CD4-positive, alpha-beta T cell (primary cell): ENCODE results near the gene COL20A1. TPM values are rescaled to one million over a fixed set of nuclear protein-coding genes. Genes with fewer than 3 reads are reported as not detected.

Experiments
- ATAC-seq: fragments of 200-7000 bp; cut with Tn5 transposase; one replicate; pipeline ENCODE4 v1.10.0; 2022; ENCODE audit warnings: mild to moderate bottlenecking; ENCODE audit not compliant: poor library complexity
- CTCF ChIA-PET: fragments of 350-600 bp; sonication (Branson Sonifier 250); formaldehyde crosslinking; loops from one replicate; lab custom pipeline; 2021; ENCODE audit warnings: antibody characterized with exemption, inconsistent platforms; lab: Charles Lee
- POLR2A ChIA-PET: fragments of 350-600 bp; sonication (Branson Sonifier 250); formaldehyde crosslinking; loops from one replicate; lab custom pipeline; 2021; ENCODE audit warnings: antibody characterized with exemption, inconsistent platforms; lab: Charles Lee
- DNase-seq, 14 experiments: peaks; one replicate each; pipeline ENCODE4 v3.0.0-alpha.2; 2013 to 2020; ENCODE audit warnings: mixed read lengths in 2 of 14
- H3K27ac ChIP-seq, 2 donors: one replicate each; pipeline versions ENCODE4 v1.5.1 to v1.7.0; 2013; ENCODE audit warnings: low read length in 2 of 2, low read depth in 1 of 2, mild to moderate bottlenecking in 1 of 2
- H3K27me3 ChIP-seq, 2 experiments: 1 replicate in 1 of 2; 2 replicates in 1 of 2; pipeline versions ENCODE4 v1.6.1 to v1.7.0; 2013; ENCODE audit warnings: low read length in 2 of 2, control low read depth in 1 of 2, mild to moderate bottlenecking in 1 of 2, moderate library complexity in 1 of 2; ENCODE audit not compliant: insufficient read depth in 2 of 2, control insufficient read depth in 1 of 2
- H3K36me3 ChIP-seq: one replicate; pipeline ENCODE4 v1.6.1; 2013; ENCODE audit warnings: low read length, control low read depth; ENCODE audit not compliant: insufficient read depth
- H3K4me1 ChIP-seq: one replicate; pipeline ENCODE4 v1.6.1; 2013; ENCODE audit warnings: low read length, control low read depth; ENCODE audit not compliant: insufficient read depth
- H3K4me3 ChIP-seq: one replicate; pipeline ENCODE4 v1.5.1; 2013; ENCODE audit warnings: mild to moderate bottlenecking, low read length, moderate library complexity
- H3K9me3 ChIP-seq, 2 experiments: 1 replicate in 1 of 2; 2 replicates in 1 of 2; pipeline versions ENCODE4 v1.6.1 to v1.7.0; 2013; ENCODE audit warnings: low read length in 2 of 2, mild to moderate bottlenecking in 2 of 2, control low read depth in 1 of 2, moderate library complexity in 1 of 2; ENCODE audit not compliant: control insufficient read depth in 1 of 2, insufficient read depth in 1 of 2
- H3K27ac Mint-ChIP-seq: one replicate; pipeline ENCODE4 v1.8.0; 2020; ENCODE audit warnings: mixed read lengths
- H3K27me3 Mint-ChIP-seq: one replicate; pipeline ENCODE4 v1.8.0; 2021; ENCODE audit warnings: mixed read lengths
- H3K36me3 Mint-ChIP-seq: one replicate; pipeline ENCODE4 v1.8.0; 2021; ENCODE audit warnings: low read depth, mixed read lengths
- H3K4me1 Mint-ChIP-seq: one replicate; pipeline ENCODE4 v1.8.0; 2021; ENCODE audit warnings: low read depth, mixed read lengths
- H3K4me3 Mint-ChIP-seq: one replicate; pipeline ENCODE4 v1.8.0; 2020; ENCODE audit warnings: mild to moderate bottlenecking, mixed read lengths
- H3K9me3 Mint-ChIP-seq: one replicate; pipeline ENCODE4 v1.8.0; 2020; ENCODE audit warnings: mixed read lengths
- CTCF ChIP-seq: fragments of 200-600 bp; IDR thresholded peaks from one replicate; pipeline ENCODE4 v1.8.0; 2022; ENCODE audit warnings: antibody characterized with exemption, mild to moderate bottlenecking
- intact Hi-C, 2 experiments: fragments of 100-400 bp; cut with DNase I in 1 of 2; cut with micrococcal nuclease in 1 of 2; formaldehyde crosslinking; loops; one replicate each; pipeline versions ENCODE4 v1.15.1 to v1.9.0; 2023 to 2025; cut with DNase I, micrococcal nuclease
- total RNA-seq, 174 experiments: library from RNA in 2 of 174; stranded (reverse) in 2 of 174; gene quantifications; one replicate each; pipeline ENCODE4 v1.2.3 and lab custom pipeline; 2021 to 2026

COL20A1 gene
- total RNA-seq, 2 experiments from 2014 or later: 0.03 TPM; not detected in 1

GRCh38 chr20:63328026-63328700 lies 35.2 kb downstream of the COL20A1 start:
- Mint-ChIP-seq H3K4me1 (peaks cover 4% of the 10 kb centered on the region), H3K36me3 (no peaks in the 10 kb centered on the region), H3K4me3 (no peak overlapping the region), H3K27me3 (peaks cover 17% of the 10 kb centered on the region), H3K9me3 (peaks cover 8% of the 10 kb centered on the region), H3K27ac (peak overlapping the region; percentile 65)
- CTCF ChIA-PET: no interaction called here
- DNase-seq: no peak
- Histone ChIP-seq H3K36me3 (no peaks in the 10 kb centered on the region), H3K9me3 (peaks cover 8 to 65% of the 10 kb centered on the region in 2 experiments), H3K4me1 (peaks cover 20% of the 10 kb centered on the region), H3K27ac (no peak overlapping the region), H3K27me3 (peaks cover 0 to 2% of the 10 kb centered on the region in 2 experiments), H3K4me3 (no peak overlapping the region)
- intact Hi-C loops: no loop called here
- no peak for TF ChIP-seq CTCF
- ATAC-seq: no peak
- POLR2A ChIA-PET: no interaction called here

- no peaks in the 10 kb centered on the region for H3K36me3 Mint-ChIP-seq
- H3K27ac Mint-ChIP-seq: no peak overlapping the region
- no peak overlapping the region for H3K4me3 Mint-ChIP-seq
- peaks cover 8% of the 10 kb centered on the region for H3K9me3 Mint-ChIP-seq
- H3K27me3 Mint-ChIP-seq: peaks cover 17% of the 10 kb centered on the region
- no peaks in the 10 kb centered on the region for H3K36me3 ChIP-seq
- no peak for ATAC-seq
- no peak for DNase-seq
- ChIA-PET CTCF (no interaction called here), POLR2A (no interaction called here)
- peaks cover 4% of the 10 kb centered on the region for H3K4me1 Mint-ChIP-seq
- peaks cover 8 to 71% of the 10 kb centered on the region in 2 experiments for H3K9me3 ChIP-seq
- no peak overlapping the region for H3K27ac ChIP-seq
- H3K4me1 ChIP-seq: peaks cover 20% of the 10 kb centered on the region
- H3K27me3 ChIP-seq: peaks cover 0 to 2% of the 10 kb centered on the region in 2 experiments
- intact Hi-C loops: no loop called here
- no peak for TF ChIP-seq CTCF
- no peak overlapping the region for H3K4me3 ChIP-seq
These were observed 35.8 kb downstream of the COL20A1 start for GRCh38 chr20:63328718-63329275.

GRCh38 chr20:63329331-63330083 lies 36.5 kb downstream of the COL20A1 start:
- H3K4me3 ChIP-seq: no peak overlapping the region
- Mint-ChIP-seq H3K27ac (no peak overlapping the region), H3K4me1 (peaks cover 4% of the 10 kb centered on the region), H3K4me3 (no peak overlapping the region), H3K36me3 (no peaks in the 10 kb centered on the region), H3K27me3 (peaks cover 19% of the 10 kb centered on the region), H3K9me3 (peaks cover 8% of the 10 kb centered on the region)
- no peak overlapping the region for H3K27ac ChIP-seq
- intact Hi-C loops: no loop called here
- ChIA-PET CTCF (no interaction called here), POLR2A (no interaction called here)
- H3K4me1 ChIP-seq: peaks cover 20% of the 10 kb centered on the region
- DNase-seq (no peak), ATAC-seq (no peak)
- H3K36me3 ChIP-seq: no peaks in the 10 kb centered on the region
- peaks cover 0 to 2% of the 10 kb centered on the region in 2 experiments for H3K27me3 ChIP-seq
- TF ChIP-seq CTCF: no peak
- peaks cover 8 to 71% of the 10 kb centered on the region in 2 experiments for H3K9me3 ChIP-seq
